Thoracic aorta (tissue), 2 donors: Measurements from ENCODE around the gene PACS1. TPM values are rescaled to one million over a fixed set of nuclear protein-coding genes. Genes with fewer than 3 reads are reported as not detected.

ENCODE experiments used
- ATAC-seq: fragments of 150-250 bp; one replicate; pipeline ENCODE4 v1.8.0; 2017; ENCODE audit warnings: low read depth; ENCODE audit not compliant: insufficient number of reproducible peaks, low FRiP score
- DNase-seq: peaks from one replicate; pipeline ENCODE4 v3.0.0-alpha.2; 2020; ENCODE audit warnings: low spot score
- H3K27ac ChIP-seq, 2 donors: fragments of 200-600 bp; sonication (generic); 1 replicate in 1 of 2; 2 replicates in 1 of 2; pipeline ENCODE4 v1.5.1; 2016; ENCODE audit warnings: mild to moderate bottlenecking in 2 of 2, moderate library complexity in 2 of 2
- H3K27me3 ChIP-seq: fragments of 200-600 bp; sonication (generic); replicated peaks from 2 replicates; pipeline ENCODE4 v1.6.0; 2016; ENCODE audit warnings: mild to moderate bottlenecking; ENCODE audit not compliant: insufficient read depth
- H3K36me3 ChIP-seq: fragments of 200-600 bp; sonication (generic); one replicate; pipeline ENCODE4 v1.5.1; 2016
- H3K4me1 ChIP-seq, 2 donors: fragments of 200-600 bp; sonication (generic); 1 replicate in 1 of 2; 2 replicates in 1 of 2; pipeline versions ENCODE4 v1.5.1 to v1.6.0; 2016; ENCODE audit warnings: low read depth in 2 of 2, mild to moderate bottlenecking in 1 of 2; ENCODE audit not compliant: control insufficient read depth in 1 of 2
- H3K4me3 ChIP-seq: fragments of 200-600 bp; sonication (generic); 2 replicates; pipeline ENCODE4 v1.5.1; 2016; ENCODE audit warnings: mild to moderate bottlenecking
- H3K9me3 ChIP-seq: fragments of 200-600 bp; sonication (generic); 2 replicates; pipeline ENCODE4 v1.5.1; 2016
- CTCF ChIP-seq: fragments of 200-600 bp; sonication (generic); IDR thresholded peaks from one replicate; pipeline ENCODE4 v1.5.1; 2019; ENCODE audit warnings: antibody characterized with exemption
- total RNA-seq, 2 donors: library from RNA; depleted of rRNA; stranded (reverse); fragments of >200 nt; gene quantifications; one replicate each; pipeline versions ENCODE4 v1.1.0 to v1.2.3, GENCODE V29; 2016

PACS1 gene
- total RNA-seq, 2 donors from 2014 or later, result 82.9 to 112 TPM

- ATAC-seq (no peak), DNase-seq (no peak)
- Histone ChIP-seq H3K36me3 (peaks cover 35% of the 10 kb centered on the region), H3K4me1 (peaks cover 7 to 15% of the 10 kb centered on the region in 2 donors), H3K27me3 (no peaks in the 10 kb centered on the region), H3K4me3 (peak within 1 kb of the TSS; percentile 64), H3K27ac (no peak within 1 kb of the TSS), H3K9me3 (no peaks in the 10 kb centered on the region)
- TF ChIP-seq CTCF, result no peak
Measured at GRCh38 chr11:66277471-66278362, 207.6 kb downstream of the PACS1 start, which contains the start of gene CNIH2. TSS of gene CNIH2 (plus strand) at chr11:66278175. CDS start at chr11:66278457, 282 bp downstream.

- peaks cover 27% of the 10 kb centered on the region for H3K36me3 ChIP-seq
- H3K4me3 ChIP-seq, result peak overlapping the region; percentile 11
- no peaks in the 10 kb centered on the region for H3K9me3 ChIP-seq
- H3K27ac ChIP-seq, result no peak overlapping the region
- DNase-seq (no peak), ATAC-seq (no peak)
- no peaks in the 10 kb centered on the region for H3K27me3 ChIP-seq
- TF ChIP-seq CTCF, result no peak
- H3K4me1 ChIP-seq, result peaks cover 7 to 17% of the 10 kb centered on the region in 2 donors
Measured at GRCh38 chr11:66278363-66279091, 208.5 kb downstream of the PACS1 start.

- Histone ChIP-seq H3K27ac (no peak overlapping the region), H3K36me3 (peaks cover 20% of the 10 kb centered on the region), H3K4me3 (no peak overlapping the region), H3K9me3 (no peaks in the 10 kb centered on the region), H3K27me3 (no peaks in the 10 kb centered on the region), H3K4me1 (peaks cover 7 to 17% of the 10 kb centered on the region in 2 donors)
- DNase-seq (no peak), ATAC-seq (no peak)
- no peak for TF ChIP-seq CTCF
Measured at GRCh38 chr11:66279092-66279734, 209.1 kb downstream of the PACS1 start.

- no peak for DNase-seq
- Histone ChIP-seq H3K27ac (no peak overlapping the region), H3K27me3 (no peaks in the 10 kb centered on the region), H3K9me3 (no peaks in the 10 kb centered on the region), H3K4me1 (peaks cover 7 to 21% of the 10 kb centered on the region in 2 donors), H3K36me3 (peaks cover 12% of the 10 kb centered on the region), H3K4me3 (no peak overlapping the region)
- no peak for ATAC-seq
- TF ChIP-seq CTCF, result no peak
Measured at GRCh38 chr11:66280428-66280827, 210.4 kb downstream of the PACS1 start.

GRCh38 chr11:66281001-66281400 is 210.9 kb downstream of the PACS1 start:
- no peak for ATAC-seq
- peaks cover 7 to 21% of the 10 kb centered on the region in 2 donors for H3K4me1 ChIP-seq
- H3K27ac ChIP-seq, result no peak overlapping the region
- no peaks in the 10 kb centered on the region for H3K27me3 ChIP-seq
- no peak for TF ChIP-seq CTCF
- H3K36me3 ChIP-seq, result peaks cover 7% of the 10 kb centered on the region
- H3K4me3 ChIP-seq, result no peak overlapping the region
- no peak for DNase-seq
- no peaks in the 10 kb centered on the region for H3K9me3 ChIP-seq
